ENCODE results near the gene SLC2A1. TPM values are rescaled to one million over a fixed set of nuclear protein-coding genes. Genes with fewer than 3 reads are reported as not detected.
"Not testable (repeated sequence)": the region's sequence is repeated elsewhere in the genome, so short reads cannot be mapped to it uniquely, and the experiment has no call there.

SLC2A1 gene
- total and polyA plus RNA-seq, 4 donors, result 9.5 to 143 (median 28.6) TPM

- H3K27ac ChIP-seq (ENCODE audit: low read depth in 1 of 2, low read length in 1 of 2), result no peak overlapping the region
- TF ChIP-seq CTCF (IDR thresholded peaks at IDR 0.05; ENCODE audit: control extremely low read depth, extremely low read depth), result no peak
- ATAC-seq (ENCODE audit: insufficient read depth, low FRiP score), result no peak
- H3K4me3 ChIP-seq, result no peak overlapping the region
- no peak overlapping the region for H3K9ac ChIP-seq (ENCODE audit: insufficient read depth in 1 of 2, low read length in 2 of 2)
- no peak for DNase-seq
- 94 to 95% methylated on average over 3 of the region's 3 CpGs for WGBS, 2 donors
- no peaks in the 10 kb centered on the region for H3K27me3 ChIP-seq (ENCODE audit: control insufficient read depth in 3 of 3, insufficient read depth in 3 of 3, low read length in 2 of 3)
- H3K9me3 ChIP-seq (ENCODE audit: control insufficient read depth in 4 of 4, insufficient read depth in 3 of 4, low read length in 3 of 4), result no peaks in the 10 kb centered on the region
- H3K4me1 ChIP-seq (ENCODE audit: control insufficient read depth in 5 of 5, insufficient read depth in 5 of 5, low read length in 5 of 5), result no peaks in the 10 kb centered on the region
- H3K36me3 ChIP-seq (ENCODE audit: control insufficient read depth in 4 of 4, insufficient read depth in 4 of 4, low read length in 4 of 4), result no peaks in the 10 kb centered on the region
These were observed 50.6 kb downstream of the SLC2A1 start for GRCh38 chr1:42908046-42908445.

- Histone ChIP-seq H3K4me3 (no peak overlapping the region), H3K36me3 (ENCODE audit: control insufficient read depth in 4 of 4, insufficient read depth in 4 of 4, low read length in 4 of 4) (no peaks in the 10 kb centered on the region), H3K9ac (ENCODE audit: insufficient read depth in 1 of 2, low read length in 2 of 2) (no peak overlapping the region), H3K27me3 (ENCODE audit: control insufficient read depth in 3 of 3, insufficient read depth in 3 of 3, low read length in 2 of 3) (no peaks in the 10 kb centered on the region), H3K9me3 (ENCODE audit: control insufficient read depth in 4 of 4, insufficient read depth in 3 of 4, low read length in 3 of 4) (no peaks in the 10 kb centered on the region), H3K27ac (ENCODE audit: low read depth in 1 of 2, low read length in 1 of 2) (no peak overlapping the region), H3K4me1 (ENCODE audit: control insufficient read depth in 5 of 5, insufficient read depth in 5 of 5, low read length in 5 of 5) (no peaks in the 10 kb centered on the region)
- DNase-seq (no peak), ATAC-seq (ENCODE audit: insufficient read depth, low FRiP score) (no peak)
- 85 to 95% methylated on average over 1 of the region's 1 CpG for WGBS, 2 donors
- TF ChIP-seq CTCF (IDR thresholded peaks at IDR 0.05; ENCODE audit: control extremely low read depth, extremely low read depth), result no peak
These were observed 54.2 kb downstream of the SLC2A1 start for GRCh38 chr1:42904434-42904833.

DNA sequence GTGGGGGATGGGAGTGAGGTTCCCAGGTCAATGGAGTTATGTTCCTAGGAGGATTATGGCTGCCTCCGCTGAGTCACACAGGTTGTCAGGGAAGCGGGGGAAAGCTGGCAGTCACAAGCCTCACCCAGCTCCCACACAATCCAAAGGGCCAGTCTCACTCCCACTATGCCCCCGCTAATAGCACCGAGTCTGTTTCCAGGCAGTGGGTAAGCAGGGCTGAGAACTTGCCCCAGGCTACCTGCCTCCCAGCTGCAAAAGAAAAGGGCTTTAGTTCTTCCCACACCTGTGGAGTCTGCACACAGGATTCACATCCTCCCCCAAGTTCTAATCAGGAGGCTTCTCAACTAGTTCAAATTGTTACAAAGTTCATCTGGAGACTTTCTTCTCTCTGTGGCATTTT lies 58.7 kb downstream of the SLC2A1 start:
- H3K27ac ChIP-seq (ENCODE audit: low read depth in 1 of 2, low read length in 1 of 2); H3K36me3 ChIP-seq (ENCODE audit: control insufficient read depth in 4 of 4, insufficient read depth in 4 of 4, low read length in 4 of 4); H3K9me3 ChIP-seq (ENCODE audit: control insufficient read depth in 4 of 4, insufficient read depth in 3 of 4, low read length in 3 of 4); H3K9ac ChIP-seq (ENCODE audit: insufficient read depth in 1 of 2, low read length in 2 of 2); H3K4me1 ChIP-seq (ENCODE audit: control insufficient read depth in 5 of 5, insufficient read depth in 5 of 5, low read length in 5 of 5); H3K27me3 ChIP-seq (ENCODE audit: control insufficient read depth in 3 of 3, insufficient read depth in 3 of 3, low read length in 2 of 3); H3K4me3 ChIP-seq; ATAC-seq (ENCODE audit: insufficient read depth, low FRiP score); DNase-seq: not testable (repeated sequence)
- WGBS, 2 donors, result 97 to 98% methylated on average over 4 of the region's 4 CpGs

- H3K4me3 ChIP-seq, result no peak overlapping the region
- 52 to 65% methylated on average over 5 of the region's 5 CpGs for WGBS, 2 donors
- peak; percentile 45 to 72 (median 53) for DNase-seq
These were observed 67.1 kb downstream of the SLC2A1 start for GRCh38 chr1:42891465-42892138.

More at GRCh38 chr1:42891465-42892138, 67.1 kb downstream of the SLC2A1 start:
- ATAC-seq (ENCODE audit: insufficient read depth, low FRiP score), result peak; percentile 69
- Histone ChIP-seq H3K36me3 (ENCODE audit: control insufficient read depth in 4 of 4, insufficient read depth in 4 of 4, low read length in 4 of 4) (no peaks in the 10 kb centered on the region), H3K9ac (ENCODE audit: insufficient read depth in 1 of 2, low read length in 2 of 2) (no peak overlapping the region), H3K9me3 (ENCODE audit: control insufficient read depth in 4 of 4, insufficient read depth in 3 of 4, low read length in 3 of 4) (no peaks in the 10 kb centered on the region), H3K27ac (ENCODE audit: low read depth in 1 of 2, low read length in 1 of 2) (no peak overlapping the region), H3K27me3 (ENCODE audit: control insufficient read depth in 3 of 3, insufficient read depth in 3 of 3, low read length in 2 of 3) (no peaks in the 10 kb centered on the region), H3K4me1 (ENCODE audit: control insufficient read depth in 5 of 5, insufficient read depth in 5 of 5, low read length in 5 of 5) (peaks cover 0 to 6% (median 0%) of the 10 kb centered on the region in 5 donors)
- TF ChIP-seq CTCF (IDR thresholded peaks at IDR 0.05; ENCODE audit: control extremely low read depth, extremely low read depth), result no peak
